SK-N-SH treated with all-trans-retinoic acid at 6 μM for 48 hours (cell line): ENCODE measurements around the gene AP4S1.
"Not testable (repeated sequence)": the region's sequence is repeated elsewhere in the genome, so short reads cannot be mapped to it uniquely, and the experiment has no call there.

Experiments
- ATAC-seq: fragments of 200-7000 bp; cut with Tn5 transposase; 3 replicates; pipeline ENCODE4 v1.9.1; 2020; ENCODE audit warnings: mild to moderate bottlenecking, moderate library complexity
- ARNTL ChIP-seq: fragments of 450-650 bp; formaldehyde crosslinking; IDR thresholded peaks from 2 replicates; pipeline ENCODE4 v1.5.0; 2020; ENCODE audit warnings: low read depth, mild to moderate bottlenecking, moderate library complexity, borderline replicate concordance
- BACH2 ChIP-seq: fragments of 250-450 bp; sonication (Bioruptor Pico); IDR thresholded peaks from 2 replicates; pipeline ENCODE4 v1.9.0; 2021; ENCODE audit warnings: mild to moderate bottlenecking, borderline replicate concordance
- CSDC2 ChIP-seq: fragments of 250-450 bp; sonication (Bioruptor Pico); IDR thresholded peaks from 2 replicates; pipeline ENCODE4 v1.5.0; 2020; ENCODE audit warnings: mild to moderate bottlenecking, moderate library complexity
- ESRRG ChIP-seq: fragments of 250-450 bp; sonication (Bioruptor Pico); IDR thresholded peaks from 2 replicates; pipeline ENCODE4 v1.6.1; 2021; ENCODE audit warnings: mild to moderate bottlenecking
- GLIS3 ChIP-seq: fragments of 250-450 bp; sonication (Bioruptor Pico); IDR thresholded peaks from 2 replicates; pipeline ENCODE4 v1.5.0; 2020; ENCODE audit warnings: mild to moderate bottlenecking, moderate library complexity
- ISL1 ChIP-seq: fragments of 250-450 bp; sonication (Bioruptor Pico); IDR thresholded peaks from 2 replicates; pipeline ENCODE4 v2.1.2; 2022; ENCODE audit warnings: mild to moderate bottlenecking, moderate library complexity
- OSR1 ChIP-seq: fragments of 250-450 bp; sonication (Bioruptor Pico); IDR thresholded peaks from 2 replicates; pipeline ENCODE4 v1.8.0; 2022; ENCODE audit warnings: moderate library complexity, mild to moderate bottlenecking, inconsistent platforms
- PATZ1 ChIP-seq: fragments of 250-450 bp; sonication (Bioruptor Pico); IDR thresholded peaks from 2 replicates; pipeline ENCODE4 v1.8.0; 2020; ENCODE audit warnings: mild to moderate bottlenecking, moderate library complexity, borderline replicate concordance
- PPARA ChIP-seq: fragments of 250-450 bp; sonication (Bioruptor Pico); IDR thresholded peaks from 2 replicates; pipeline ENCODE4 v1.5.0; 2020; ENCODE audit warnings: mild to moderate bottlenecking, borderline replicate concordance
- RARB ChIP-seq: fragments of 250-450 bp; sonication (Bioruptor Pico); IDR thresholded peaks from 2 replicates; pipeline ENCODE4 v1.8.0; 2021; ENCODE audit warnings: mild to moderate bottlenecking, moderate library complexity
- SNAI2 ChIP-seq: fragments of 250-450 bp; sonication (Bioruptor Pico); IDR thresholded peaks from 2 replicates; pipeline ENCODE4 v1.5.0; 2020; ENCODE audit warnings: mild to moderate bottlenecking, moderate library complexity
- TCF4 ChIP-seq: fragments of 250-450 bp; sonication (Bioruptor Pico); IDR thresholded peaks from 2 replicates; pipeline ENCODE4 v1.8.0; 2021; ENCODE audit warnings: mild to moderate bottlenecking, moderate library complexity, borderline replicate concordance
- TOX ChIP-seq: fragments of 250-450 bp; sonication (Bioruptor Pico); IDR thresholded peaks from 2 replicates; pipeline ENCODE4 v1.8.0; 2021; ENCODE audit warnings: mild to moderate bottlenecking, moderate library complexity, borderline replicate concordance
- TSHZ2 ChIP-seq: fragments of 250-450 bp; sonication (Bioruptor Pico); IDR thresholded peaks from 2 replicates; pipeline ENCODE4 v1.5.0; 2020; ENCODE audit warnings: mild to moderate bottlenecking, moderate library complexity
- ZC3H10 ChIP-seq: fragments of 250-450 bp; sonication (Bioruptor Pico); IDR thresholded peaks from 2 replicates; pipeline ENCODE4 v1.5.1; 2021; ENCODE audit warnings: mild to moderate bottlenecking, moderate library complexity
- ZFP3 ChIP-seq: fragments of 250-450 bp; sonication (Bioruptor Pico); IDR thresholded peaks from 2 replicates; pipeline ENCODE4 v1.5.0; 2020; ENCODE audit warnings: mild to moderate bottlenecking, moderate library complexity
- ZFP30 ChIP-seq: fragments of 450-650 bp; formaldehyde crosslinking; IDR thresholded peaks from 2 replicates; pipeline ENCODE4 v1.5.0; 2022; ENCODE audit warnings: mild to moderate bottlenecking, moderate library complexity
- ZNF565 ChIP-seq: fragments of 450-650 bp; formaldehyde crosslinking; conservative IDR thresholded peaks from 2 replicates; pipeline ENCODE4 v1.5.0; 2020; ENCODE audit warnings: low read depth, mild to moderate bottlenecking, moderate library complexity
- ZNF70 ChIP-seq: fragments of 450-650 bp; formaldehyde crosslinking; IDR thresholded peaks from 2 replicates; pipeline ENCODE4 v1.5.0; 2020; ENCODE audit warnings: mild to moderate bottlenecking, moderate library complexity
- TF ChIP-seq, protein P1 (sequence below): fragments of 250-450 bp; sonication (Bioruptor Pico); IDR thresholded peaks from 2 replicates; pipeline ENCODE4 v1.8.0; 2021; ENCODE audit warnings: low read depth, mild to moderate bottlenecking, moderate library complexity, borderline replicate concordance

AP4S1 gene

GRCh38 chr14:31047503-31047902, 22.1 kb downstream of the AP4S1 start (continued):
- no peak for TF ChIP-seq ESRRG (CRISPR knock-in tag)
- no peak for TF ChIP-seq RARB (CRISPR knock-in tag)
- no peak for TF ChIP-seq CSDC2
- TF ChIP-seq ZNF565 (CRISPR knock-in tag): no peak
- no peak for TF ChIP-seq SNAI2 (CRISPR knock-in tag)
- no peak for TF ChIP-seq ISL1 (CRISPR knock-in tag)
- no peak for TF ChIP-seq OSR1

GRCh38 chr14:31051023-31051422, 25.6 kb downstream of the AP4S1 start:
- no peak for ATAC-seq
- TF ChIP-seq BACH2 (CRISPR knock-in tag) (no peak), GLIS3 (no peak), ZC3H10 (no peak), PPARA (CRISPR knock-in tag) (no peak), ZNF70 (CRISPR knock-in tag) (no peak), SNAI2 (CRISPR knock-in tag) (no peak), TSHZ2 (CRISPR knock-in tag) (no peak), ESRRG (CRISPR knock-in tag) (no peak), RARB (CRISPR knock-in tag) (no peak), ZNF565 (CRISPR knock-in tag) (no peak), PATZ1 (CRISPR knock-in tag) (no peak), ARNTL (CRISPR knock-in tag) (no peak), ZFP30 (CRISPR knock-in tag) (no peak), ZFP3 (CRISPR knock-in tag) (no peak), TCF4 (CRISPR knock-in tag) (no peak), OSR1 (no peak)
- TF ChIP-seq, protein P1, sequence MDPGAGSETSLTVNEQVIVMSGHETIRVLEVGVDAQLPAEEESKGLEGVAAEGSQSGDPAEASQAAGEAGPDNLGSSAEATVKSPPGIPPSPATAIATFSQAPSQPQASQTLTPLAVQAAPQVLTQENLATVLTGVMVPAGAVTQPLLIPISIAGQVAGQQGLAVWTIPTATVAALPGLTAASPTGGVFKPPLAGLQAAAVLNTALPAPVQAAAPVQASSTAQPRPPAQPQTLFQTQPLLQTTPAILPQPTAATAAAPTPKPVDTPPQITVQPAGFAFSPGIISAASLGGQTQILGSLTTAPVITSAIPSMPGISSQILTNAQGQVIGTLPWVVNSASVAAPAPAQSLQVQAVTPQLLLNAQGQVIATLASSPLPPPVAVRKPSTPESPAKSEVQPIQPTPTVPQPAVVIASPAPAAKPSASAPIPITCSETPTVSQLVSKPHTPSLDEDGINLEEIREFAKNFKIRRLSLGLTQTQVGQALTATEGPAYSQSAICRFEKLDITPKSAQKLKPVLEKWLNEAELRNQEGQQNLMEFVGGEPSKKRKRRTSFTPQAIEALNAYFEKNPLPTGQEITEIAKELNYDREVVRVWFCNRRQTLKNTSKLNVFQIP (CRISPR knock-in tag): no peak

DNA sequence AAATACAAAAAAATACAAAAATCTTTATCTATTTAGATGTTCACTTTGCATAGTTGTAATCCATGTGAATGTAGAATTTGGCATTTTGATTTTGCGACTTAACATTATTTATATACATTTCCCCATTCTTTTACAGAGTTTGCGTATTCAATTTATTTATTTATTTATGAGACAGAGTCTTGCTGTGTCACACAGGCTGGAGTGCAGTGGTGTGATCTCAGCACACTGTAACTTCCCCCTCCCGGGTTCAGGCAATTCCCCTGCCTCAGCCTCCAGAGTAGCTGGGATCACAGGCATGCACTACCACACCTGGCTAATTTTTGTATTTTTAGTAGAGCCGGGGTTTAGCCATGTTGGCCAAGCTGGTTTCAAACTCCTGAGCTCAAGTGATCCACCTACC, 26.1 kb downstream of the AP4S1 start:
- no peak for ATAC-seq
- TF ChIP-seq PATZ1 (CRISPR knock-in tag) (no peak), TOX (CRISPR knock-in tag) (no peak), ISL1 (CRISPR knock-in tag) (no peak), CSDC2 (no peak), RARB (CRISPR knock-in tag) (no peak)
- TF ChIP-seq, all 23 proteins: peak for 0

DNA sequence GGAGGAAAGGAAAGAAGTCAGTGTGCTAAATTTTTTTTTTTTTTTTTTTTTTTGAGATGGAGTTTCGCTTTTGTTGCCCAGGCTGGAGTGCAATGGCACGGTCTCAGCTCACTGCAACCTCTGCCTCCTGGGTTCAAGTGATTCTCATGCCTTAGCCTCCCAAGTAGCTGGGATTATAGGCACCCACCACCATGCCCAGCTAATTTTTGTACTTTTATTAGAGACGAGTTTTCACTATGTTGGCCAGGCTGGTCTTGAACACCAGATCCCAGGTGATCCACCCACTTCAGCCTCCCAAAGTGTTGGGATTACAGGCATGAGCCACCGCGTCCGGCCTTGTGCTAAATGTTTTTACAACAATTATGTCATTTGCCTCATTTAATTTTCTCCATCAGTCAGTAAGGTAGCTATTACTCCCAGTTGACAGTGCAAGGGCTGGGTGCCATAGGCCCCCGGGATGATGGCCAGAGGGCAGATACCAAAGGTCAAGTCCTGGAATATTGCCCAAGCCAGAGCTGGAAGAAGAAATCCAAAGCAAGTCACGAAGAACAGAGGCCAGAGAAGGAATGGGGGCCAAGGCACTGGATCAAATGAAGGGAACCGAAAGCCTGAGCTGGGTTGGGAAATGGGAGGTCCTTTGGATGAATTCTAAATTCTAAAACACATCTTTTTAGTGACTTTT, 27.6 kb downstream of the AP4S1 start:
- ATAC-seq: not testable (repeated sequence)
